ENCODE results near the gene RFESD. TPM values are rescaled to one million over a fixed set of nuclear protein-coding genes. Genes with fewer than 3 reads are reported as not detected.

Gene RFESD
- total and polyA plus RNA-seq, 4 donors, result 1.1 to 98.0 (median 1.4) TPM

DNA sequence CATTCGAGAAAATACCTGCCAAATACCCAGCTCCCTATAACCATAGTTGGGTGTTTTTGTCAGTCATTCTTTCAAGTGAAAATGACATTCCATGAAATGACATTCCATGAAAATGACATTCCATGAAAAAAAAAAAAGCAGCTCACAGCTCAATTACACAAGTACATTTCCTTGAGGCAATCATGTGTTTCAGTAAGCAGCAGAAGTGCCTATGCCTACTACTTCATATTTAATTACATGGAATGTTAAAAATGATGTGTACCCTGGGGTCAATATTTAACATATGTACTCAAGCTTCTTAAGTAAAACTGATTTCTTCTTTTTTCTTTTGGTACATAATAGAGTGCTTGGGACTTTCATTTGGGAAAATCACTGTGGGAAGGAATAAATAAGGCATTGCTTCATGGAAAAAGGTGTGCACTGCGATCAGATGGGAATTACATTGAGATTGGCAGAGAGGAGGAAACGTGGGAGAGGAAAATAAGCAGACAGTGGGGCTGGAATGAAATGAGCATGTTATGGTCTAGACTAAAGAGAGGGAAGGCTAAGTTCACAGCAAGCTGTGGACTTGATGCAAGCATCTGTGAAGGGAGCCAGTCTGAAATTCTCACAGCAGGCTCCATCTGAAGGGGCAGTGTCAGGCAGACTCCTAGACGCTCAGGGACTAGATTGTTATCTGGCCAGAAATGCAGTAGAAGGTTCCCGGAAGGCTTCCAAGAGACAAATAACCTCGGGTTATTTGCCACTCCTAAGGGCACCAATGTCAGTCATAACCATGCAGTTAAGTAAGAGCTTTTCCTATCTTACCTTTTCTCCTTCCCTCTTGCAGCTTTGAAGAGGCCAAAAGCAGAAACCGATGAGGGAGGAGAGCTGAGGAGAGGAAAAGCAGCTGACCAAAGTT lies 51.5 kb downstream of the RFESD start:
- Histone ChIP-seq H3K9me3 (ENCODE audit: control insufficient read depth in 4 of 4, low read length in 3 of 4) (no peaks in the 10 kb centered on the region), H3K4me1 (ENCODE audit: control insufficient read depth in 4 of 4, insufficient read depth in 4 of 4, low read length in 3 of 4) (no peaks in the 10 kb centered on the region), H3K36me3 (ENCODE audit: control insufficient read depth in 4 of 4, insufficient read depth in 3 of 4, low read depth in 1 of 4, low read length in 3 of 4) (no peaks in the 10 kb centered on the region), H3K9ac (ENCODE audit: low read depth in 1 of 2, low read length in 2 of 2) (no peak overlapping the region), H3K4me3 (ENCODE audit: low read depth in 1 of 3, low read length in 3 of 3) (no peak overlapping the region), H3K27me3 (ENCODE audit: control insufficient read depth in 4 of 4, insufficient read depth in 4 of 4, low read length in 3 of 4) (no peaks in the 10 kb centered on the region), H3K27ac (ENCODE audit: low read depth in 1 of 2, low read length in 2 of 2) (no peak overlapping the region)
- TF ChIP-seq EGR1 (IDR thresholded peaks at IDR 0.05; ENCODE audit: low read depth in 2 of 2), result no peak
- no peak for TF ChIP-seq ATF3 (IDR thresholded peaks at IDR 0.05)
- TF ChIP-seq RXRA (IDR thresholded peaks at IDR 0.05), result no peak
- no peak for TF ChIP-seq RAD21 (IDR thresholded peaks at IDR 0.05)
- no peak for TF ChIP-seq REST (IDR thresholded peaks at IDR 0.05)
- TF ChIP-seq TAF1 (conservative IDR thresholded peaks at IDR 0.05), result no peak
- TF ChIP-seq NR2F2 (IDR thresholded peaks at IDR 0.05), result no peak
- no peak for TF ChIP-seq ZBTB33 (IDR thresholded peaks at IDR 0.05)
- no peak for TF ChIP-seq GABPA (IDR thresholded peaks at IDR 0.05 in 1 of 2, conservative IDR thresholded peaks at IDR 0.05 in 1 of 2)
- no peak for TF ChIP-seq FOXA1 (IDR thresholded peaks at IDR 0.05)
- TF ChIP-seq MAX (IDR thresholded peaks at IDR 0.05), result no peak
- no peak for DNase-seq (ENCODE audit: low spot score)
- WGBS, result 73% methylated on average over 7 of the region's 7 CpGs

DNA sequence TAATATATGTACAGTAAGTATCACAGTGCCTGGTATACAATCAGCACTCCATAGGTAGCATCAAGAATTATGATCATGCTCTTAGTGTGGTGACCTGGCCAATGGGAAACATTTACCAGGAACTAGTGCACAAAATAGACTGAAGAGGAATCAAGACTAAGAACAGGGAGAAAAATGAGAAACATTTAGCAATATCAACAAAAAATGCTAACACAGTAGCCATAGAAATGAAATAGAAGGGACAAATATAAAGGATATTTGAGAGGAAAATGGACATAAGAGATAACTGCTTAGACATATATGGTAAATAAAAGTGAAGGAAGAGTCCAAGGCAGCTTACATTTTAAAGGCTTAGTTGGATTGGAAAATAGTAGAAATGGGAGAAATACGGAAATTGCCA lies 52.8 kb downstream of the RFESD start:
- H3K9ac ChIP-seq (ENCODE audit: low read depth in 1 of 2, low read length in 2 of 2), result no peak overlapping the region
- no peak overlapping the region for H3K27ac ChIP-seq (ENCODE audit: low read depth in 1 of 2, low read length in 2 of 2)
- TF ChIP-seq FOXA1 (IDR thresholded peaks at IDR 0.05) (no peak), TAF1 (conservative IDR thresholded peaks at IDR 0.05) (no peak), ATF3 (IDR thresholded peaks at IDR 0.05) (no peak), FOXA2 (IDR thresholded peaks at IDR 0.05) (no peak), JUND (IDR thresholded peaks at IDR 0.05) (no peak), GABPA (IDR thresholded peaks at IDR 0.05 in 1 of 2, conservative IDR thresholded peaks at IDR 0.05 in 1 of 2) (no peak), RXRA (IDR thresholded peaks at IDR 0.05) (no peak), ZBTB33 (IDR thresholded peaks at IDR 0.05) (no peak), HNF4G (IDR thresholded peaks at IDR 0.05) (no peak), MAX (IDR thresholded peaks at IDR 0.05) (no peak), NR2F2 (IDR thresholded peaks at IDR 0.05) (no peak), REST (IDR thresholded peaks at IDR 0.05) (no peak)
- 97% methylated on average over 1 of the region's 1 CpG for WGBS
- no peaks in the 10 kb centered on the region for H3K9me3 ChIP-seq (ENCODE audit: control insufficient read depth in 4 of 4, low read length in 3 of 4)
- no peaks in the 10 kb centered on the region for H3K4me1 ChIP-seq (ENCODE audit: control insufficient read depth in 4 of 4, insufficient read depth in 4 of 4, low read length in 3 of 4)
- no peaks in the 10 kb centered on the region for H3K36me3 ChIP-seq (ENCODE audit: control insufficient read depth in 4 of 4, insufficient read depth in 3 of 4, low read depth in 1 of 4, low read length in 3 of 4)
- no peak for DNase-seq (ENCODE audit: low spot score)
- no peak overlapping the region for H3K4me3 ChIP-seq (ENCODE audit: low read depth in 1 of 3, low read length in 3 of 3)
- H3K27me3 ChIP-seq (ENCODE audit: control insufficient read depth in 4 of 4, insufficient read depth in 4 of 4, low read length in 3 of 4), result no peaks in the 10 kb centered on the region

Measured in liver (tissue), 9 donors.